Prostate gland (tissue), 2 donors: Measurements from ENCODE around the gene DSCAML1.

ENCODE experiments used
- POLR2A ChIP-seq: fragments of 450-650 bp; IDR thresholded peaks from one replicate; pipeline ENCODE4 v1.6.1; 2016; ENCODE audit warnings: antibody characterized with exemption, mild to moderate bottlenecking
- TF ChIP-seq, protein P1 (sequence below), 4 experiments: fragments of 200-600 bp in 2 of 4; fragments of 450-650 bp in 2 of 4; sonication (generic) in 2 of 4; IDR thresholded peaks; 1 replicate in 3 of 4; 2 replicates in 1 of 4; pipeline ENCODE4 v1.5.1; 2016 to 2019; ENCODE audit warnings: antibody characterized with exemption in 4 of 4, mild to moderate bottlenecking in 2 of 4, moderate library complexity in 2 of 4

DNA sequence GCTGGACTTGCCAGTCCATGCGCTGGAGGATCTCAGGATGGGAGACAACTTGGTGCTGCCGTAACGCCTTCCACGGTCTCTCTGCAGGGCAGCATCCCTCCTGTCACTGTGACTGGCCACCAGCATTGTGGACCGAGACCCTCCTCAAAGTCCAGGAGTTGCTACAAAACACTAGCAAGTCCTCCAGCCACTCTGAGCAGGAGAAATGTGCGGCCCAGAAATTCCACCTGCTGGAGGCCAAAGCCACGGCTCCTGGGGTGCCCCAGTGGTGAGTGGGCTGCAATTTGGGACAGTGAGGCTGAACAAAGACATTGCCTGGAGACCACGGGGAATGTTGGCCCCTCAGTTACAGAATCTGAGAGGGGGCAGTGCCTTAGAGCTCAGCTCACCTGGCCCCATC is 6.9 kb upstream of the DSCAML1 start:
- no peak for TF ChIP-seq POLR2A
- TF ChIP-seq, protein P1, sequence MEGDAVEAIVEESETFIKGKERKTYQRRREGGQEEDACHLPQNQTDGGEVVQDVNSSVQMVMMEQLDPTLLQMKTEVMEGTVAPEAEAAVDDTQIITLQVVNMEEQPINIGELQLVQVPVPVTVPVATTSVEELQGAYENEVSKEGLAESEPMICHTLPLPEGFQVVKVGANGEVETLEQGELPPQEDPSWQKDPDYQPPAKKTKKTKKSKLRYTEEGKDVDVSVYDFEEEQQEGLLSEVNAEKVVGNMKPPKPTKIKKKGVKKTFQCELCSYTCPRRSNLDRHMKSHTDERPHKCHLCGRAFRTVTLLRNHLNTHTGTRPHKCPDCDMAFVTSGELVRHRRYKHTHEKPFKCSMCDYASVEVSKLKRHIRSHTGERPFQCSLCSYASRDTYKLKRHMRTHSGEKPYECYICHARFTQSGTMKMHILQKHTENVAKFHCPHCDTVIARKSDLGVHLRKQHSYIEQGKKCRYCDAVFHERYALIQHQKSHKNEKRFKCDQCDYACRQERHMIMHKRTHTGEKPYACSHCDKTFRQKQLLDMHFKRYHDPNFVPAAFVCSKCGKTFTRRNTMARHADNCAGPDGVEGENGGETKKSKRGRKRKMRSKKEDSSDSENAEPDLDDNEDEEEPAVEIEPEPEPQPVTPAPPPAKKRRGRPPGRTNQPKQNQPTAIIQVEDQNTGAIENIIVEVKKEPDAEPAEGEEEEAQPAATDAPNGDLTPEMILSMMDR (IDR thresholded peaks at IDR 0.05): no peak
